Ishikawa (cell line): ENCODE measurements around the gene SRP72.

ENCODE experiments used
- CEBPB ChIP-seq: IDR thresholded peaks from 2 replicates; pipeline ENCODE4 v1.6.1; 2012
- EGR1 ChIP-seq: IDR thresholded peaks from 2 replicates; pipeline ENCODE4 v1.6.1; 2012
- FOXM1 ChIP-seq: IDR thresholded peaks from 2 replicates; pipeline ENCODE4 v1.6.1; 2012; ENCODE audit warnings: low read depth, borderline replicate concordance
- NFIC ChIP-seq: IDR thresholded peaks from 2 replicates; pipeline ENCODE4 v1.6.1; 2012
- REST ChIP-seq: IDR thresholded peaks from 2 replicates; pipeline ENCODE4 v1.6.1; 2012; ENCODE audit warnings: low read depth, mild to moderate bottlenecking
- TAF1 ChIP-seq: IDR thresholded peaks from 2 replicates; pipeline ENCODE4 v1.6.1; 2012; ENCODE audit warnings: low read depth, mild to moderate bottlenecking
- USF1 ChIP-seq: IDR thresholded peaks from 2 replicates; pipeline ENCODE4 v1.6.1; 2012
- YY1 ChIP-seq: IDR thresholded peaks from 2 replicates; pipeline ENCODE4 v1.6.1; 2012; ENCODE audit warnings: low read depth
- TF ChIP-seq, protein P1 (sequence below): IDR thresholded peaks from 2 replicates; pipeline ENCODE4 v1.6.1; 2012

DNA sequence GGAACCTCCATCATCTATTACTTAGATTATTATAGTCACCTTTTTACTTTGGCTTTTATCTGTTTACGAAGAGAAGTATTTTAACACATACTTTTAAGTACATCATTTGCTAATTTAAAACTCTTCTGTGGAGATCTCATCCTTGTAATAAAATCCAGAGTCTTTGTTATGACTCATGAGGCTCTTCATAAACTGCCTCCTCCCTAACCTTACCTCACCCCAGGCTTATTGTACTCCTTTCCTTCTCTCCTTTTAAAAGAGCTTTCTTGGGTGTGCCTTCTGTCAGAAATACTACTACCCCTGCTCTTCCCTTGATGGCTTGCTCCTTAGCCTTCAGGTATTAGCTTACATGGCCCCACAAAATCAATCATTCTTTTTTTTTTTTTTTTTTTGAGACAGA, 44.7 kb downstream of the SRP72 start:
- TF ChIP-seq USF1 (no peak), EGR1 (no peak), REST (no peak), NFIC (no peak), TAF1 (no peak), CEBPB (no peak), FOXM1 (no peak), YY1 (no peak)
- TF ChIP-seq, protein P1, sequence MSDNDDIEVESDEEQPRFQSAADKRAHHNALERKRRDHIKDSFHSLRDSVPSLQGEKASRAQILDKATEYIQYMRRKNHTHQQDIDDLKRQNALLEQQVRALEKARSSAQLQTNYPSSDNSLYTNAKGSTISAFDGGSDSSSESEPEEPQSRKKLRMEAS, result no peak
